ENCODE measurements around the gene CCL25.

The CCL25 gene

DNA sequence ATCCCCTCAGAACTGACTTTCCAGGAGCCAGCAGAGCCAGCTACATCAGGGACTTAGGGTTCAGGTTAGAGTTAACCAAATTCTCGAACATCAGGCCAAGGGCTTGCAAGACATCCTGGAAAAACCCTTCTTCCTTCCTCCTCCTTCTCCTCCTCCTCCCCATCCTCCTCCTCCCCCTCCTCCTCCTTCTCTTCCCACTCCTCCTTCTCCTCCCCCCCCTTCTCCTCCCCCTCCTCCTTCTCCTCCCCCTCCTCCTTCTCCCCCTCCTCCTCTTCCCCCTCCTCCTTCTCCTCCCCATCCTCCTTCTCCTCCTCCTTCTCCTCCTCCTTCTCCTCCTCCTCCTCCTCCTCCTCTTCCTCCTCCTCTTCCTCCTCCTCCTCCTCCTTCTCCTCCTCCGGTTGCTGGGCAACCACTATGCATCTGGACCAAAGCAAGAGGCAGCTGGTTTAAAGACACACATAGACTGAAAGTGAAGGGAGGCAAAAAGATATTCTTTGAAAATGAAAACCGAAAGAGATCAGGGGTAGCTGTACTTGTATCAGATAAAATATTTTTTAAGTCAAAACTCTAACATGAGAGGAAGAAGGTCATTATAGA lies 5.9 kb upstream of the CCL25 start:
- no peak for DNase-seq

DNA sequence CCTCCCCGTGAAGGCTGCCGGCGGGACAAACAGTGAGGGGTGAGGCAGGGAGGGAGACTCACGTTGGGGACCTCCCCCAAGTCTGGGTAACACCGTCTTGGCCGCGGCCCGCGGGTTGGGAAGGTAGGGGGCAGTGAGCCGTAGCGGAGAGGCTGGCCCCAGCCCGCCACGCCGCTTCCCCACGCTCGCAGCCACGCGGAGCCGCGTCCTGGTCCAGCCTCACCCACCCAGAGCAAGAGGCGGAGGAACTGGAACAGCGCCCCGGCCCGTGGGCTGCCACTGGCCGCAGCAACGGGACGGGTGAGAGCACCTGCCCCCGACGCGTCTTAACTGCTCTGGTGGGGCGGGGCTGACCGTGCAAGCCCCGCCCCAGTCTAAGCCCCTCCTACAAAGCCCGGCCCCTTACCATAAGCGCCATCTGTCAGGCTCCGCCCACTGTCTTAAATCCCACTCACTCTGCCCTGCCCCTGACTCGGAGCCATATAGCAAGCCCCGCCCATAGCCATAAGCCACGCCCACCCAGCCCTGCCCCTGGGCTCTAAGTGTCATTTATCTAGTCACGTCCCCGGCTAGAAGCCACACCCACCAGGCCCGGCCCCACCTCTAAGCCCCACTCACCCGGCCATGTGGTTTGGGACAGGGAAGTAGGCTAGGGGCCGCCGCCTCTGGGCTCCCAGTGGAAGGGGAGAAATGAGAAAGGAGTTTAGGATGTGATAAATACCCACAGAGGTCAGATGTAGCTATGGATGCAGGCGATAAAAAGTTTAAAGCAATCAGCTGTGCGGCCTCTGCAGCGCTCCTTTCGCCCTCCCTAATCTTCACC lies 2.1 kb upstream of the CCL25 start:
- peak; percentile 33 to 69 for DNase-seq

DNA sequence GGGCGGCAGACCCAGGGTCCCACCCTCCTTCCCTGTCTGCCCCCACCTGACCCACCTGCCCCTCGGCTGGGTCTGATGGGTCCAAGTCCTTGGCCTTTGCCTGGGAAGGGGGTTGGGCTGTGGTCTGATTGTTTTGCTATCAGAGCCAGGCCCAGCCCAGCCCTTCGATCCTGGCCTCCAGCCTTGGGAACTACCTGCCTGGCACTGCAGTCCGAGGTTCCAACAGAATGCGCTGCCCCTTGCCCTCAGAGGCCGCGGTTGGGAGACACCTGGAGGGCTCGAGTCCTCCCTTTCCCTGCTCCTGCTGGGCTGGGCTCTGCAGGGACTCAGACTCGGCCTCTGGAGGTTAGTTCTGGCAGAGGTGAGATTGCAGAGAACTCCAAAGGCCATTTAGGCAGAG lies 1.6 kb downstream of the CCL25 start:
- no peak for DNase-seq

DNA sequence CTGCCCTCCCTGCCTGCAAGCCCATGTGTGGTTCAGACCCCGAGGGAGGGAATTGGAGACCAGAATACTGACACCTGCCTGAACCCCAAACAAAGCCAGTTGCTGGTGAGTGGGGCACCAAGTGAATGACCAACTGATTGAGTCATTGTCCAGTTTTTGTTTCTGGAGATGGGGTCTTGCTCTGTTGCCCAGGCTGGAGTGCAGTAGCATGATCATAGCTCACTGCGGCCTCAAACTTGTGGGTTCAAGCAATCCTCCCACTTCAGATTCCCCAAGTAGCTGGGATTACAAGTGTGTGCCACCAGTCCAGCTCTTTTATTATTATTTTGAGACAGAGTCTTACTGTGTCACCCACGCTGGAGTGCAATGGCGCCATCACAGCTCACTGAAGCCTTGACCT lies 4.0 kb downstream of the CCL25 start:
- no peak for DNase-seq

DNA sequence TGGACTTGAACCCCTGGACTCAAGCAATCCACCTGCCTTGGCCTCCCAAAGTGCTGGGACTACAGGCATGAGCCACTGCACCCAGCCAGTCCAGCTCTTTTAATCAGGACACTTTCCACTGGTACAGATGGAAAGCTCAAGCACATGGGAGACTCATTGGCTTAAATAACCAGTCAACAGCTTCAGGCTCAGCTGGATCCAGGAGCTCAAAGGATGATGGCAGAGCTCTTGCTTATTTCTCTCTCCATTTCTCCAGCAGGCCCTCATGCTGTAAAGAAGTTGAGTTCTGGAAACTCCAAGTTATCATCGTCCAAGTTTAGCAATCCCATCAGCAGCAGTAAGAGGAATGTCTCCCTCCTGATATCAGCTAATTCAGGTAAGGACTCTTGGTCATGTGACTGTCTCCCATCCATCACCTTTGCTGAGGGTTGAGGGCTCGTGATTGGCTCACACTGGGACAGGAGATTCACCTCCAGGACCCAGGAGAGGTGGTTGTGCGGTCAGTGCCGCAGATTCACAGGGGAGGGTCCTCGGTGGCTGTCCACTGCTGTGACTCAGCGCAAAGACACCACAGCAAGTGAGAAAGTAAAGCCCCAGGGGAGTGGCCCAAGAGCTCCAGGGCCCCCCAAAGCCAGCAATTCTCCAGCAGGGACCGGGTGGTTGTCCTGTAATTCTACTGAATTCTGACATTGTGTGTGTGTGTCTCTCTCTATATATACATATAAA lies 5.1 kb downstream of the CCL25 start:
- no peak for DNase-seq

DNA sequence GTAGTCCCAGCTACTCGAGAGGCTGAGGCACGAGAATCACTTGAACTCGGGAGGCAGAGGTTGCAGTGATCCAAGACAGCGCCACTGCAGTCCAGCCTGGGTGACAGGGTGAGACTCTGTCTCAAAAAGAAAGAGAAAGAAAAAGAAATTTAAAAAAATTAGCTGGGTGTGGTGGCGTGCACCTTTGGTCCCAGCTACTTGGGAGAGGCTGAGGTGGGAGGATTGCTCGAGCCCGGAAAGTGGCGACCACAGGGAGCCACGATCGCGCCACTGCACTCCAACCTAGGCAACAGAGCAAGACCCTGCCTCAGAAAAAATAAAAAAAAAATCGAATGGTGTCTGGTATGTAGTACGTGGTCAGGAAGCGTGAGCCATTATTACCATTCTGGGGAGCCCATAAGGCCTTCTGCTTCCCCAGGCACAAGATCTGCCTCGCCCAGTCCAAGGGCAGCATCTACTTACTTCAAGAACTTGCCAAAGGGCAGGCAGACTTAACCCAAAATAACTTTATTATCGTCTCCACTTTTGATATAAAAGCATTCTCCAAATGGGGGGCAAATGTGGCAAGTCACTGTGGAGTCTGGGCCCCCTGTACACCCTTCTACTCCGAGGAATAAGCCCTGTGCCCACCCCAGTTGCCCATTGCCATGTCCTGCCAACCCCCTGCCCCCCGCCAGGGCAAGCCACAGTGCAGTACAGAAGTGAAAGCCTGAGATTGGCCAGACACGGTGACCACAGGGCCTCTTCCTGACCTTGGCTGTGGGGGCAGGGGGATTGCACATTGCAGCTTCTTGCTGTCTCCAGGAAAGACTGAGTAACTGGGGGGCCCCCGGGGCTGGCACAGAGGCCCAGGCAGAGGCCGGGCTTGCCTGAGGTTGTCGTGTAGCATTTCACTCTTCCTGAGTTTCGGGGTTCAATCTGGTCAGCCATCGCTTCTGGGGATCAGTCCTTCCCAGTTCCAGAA lies 12.6 kb downstream of the CCL25 start:
- no peak for DNase-seq

DNA sequence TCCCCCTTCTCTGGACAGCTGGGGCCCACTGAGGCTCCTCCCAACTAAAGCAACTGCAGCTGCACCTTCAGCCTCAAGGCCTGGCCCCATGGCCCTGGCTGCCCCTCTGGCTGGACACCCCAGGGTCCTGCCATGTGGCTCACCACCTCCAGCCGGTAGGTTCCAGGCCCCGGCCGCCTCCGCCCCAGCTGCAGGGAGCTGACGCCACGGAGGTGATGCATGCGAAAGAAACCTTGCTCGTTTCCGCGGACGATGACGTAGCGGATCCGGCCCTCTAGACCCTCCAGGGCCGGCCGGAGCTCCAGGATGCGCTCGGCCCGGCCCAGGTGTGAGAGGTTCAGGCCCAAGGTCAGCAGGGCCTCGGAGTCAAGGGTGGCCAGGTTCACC lies 13.3 kb downstream of the CCL25 start:
- no peak for DNase-seq

DNA sequence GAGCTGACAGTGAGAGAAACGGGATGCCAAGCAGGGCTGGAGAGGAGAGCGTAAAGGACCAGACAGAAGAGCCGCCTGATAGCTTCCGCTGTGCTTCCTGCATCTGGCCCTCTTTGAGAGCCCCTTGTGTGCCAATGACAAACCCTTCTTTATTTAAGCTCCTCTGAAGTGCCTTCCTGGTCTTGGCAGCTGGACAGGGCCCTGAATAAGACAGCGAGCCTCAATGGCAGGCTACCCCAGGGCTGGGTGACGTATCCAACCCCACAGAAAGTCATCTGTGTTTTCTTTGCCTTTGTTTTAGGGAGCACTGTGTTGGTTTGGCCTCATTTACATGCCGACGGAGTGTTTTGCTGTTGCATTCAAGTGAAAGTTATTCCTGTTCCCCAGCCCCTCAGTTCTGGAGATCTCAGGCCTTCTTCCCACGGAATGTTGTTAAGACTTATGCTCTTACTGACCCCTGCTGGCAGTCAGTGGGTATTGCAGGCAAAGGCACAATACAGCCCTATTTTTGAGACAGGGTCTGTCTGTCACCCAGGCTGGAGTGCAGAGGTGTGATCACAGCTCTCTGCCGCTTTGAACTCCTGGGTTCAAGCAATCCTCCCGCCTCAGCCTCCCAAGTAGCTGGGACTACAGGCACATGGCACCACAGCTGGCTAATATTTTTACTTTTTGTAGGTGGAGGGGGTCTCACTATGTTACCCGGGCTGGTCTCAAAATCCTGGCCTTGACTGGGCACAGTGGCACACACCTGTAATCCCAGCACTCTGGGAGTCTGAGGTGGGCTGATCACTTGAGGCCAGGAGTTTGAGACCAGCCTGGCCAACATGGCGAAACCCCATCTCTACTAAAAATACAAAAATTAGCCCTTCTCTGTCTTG lies 16.8 kb downstream of the CCL25 start:
- DNase-seq, result no peak

DNA sequence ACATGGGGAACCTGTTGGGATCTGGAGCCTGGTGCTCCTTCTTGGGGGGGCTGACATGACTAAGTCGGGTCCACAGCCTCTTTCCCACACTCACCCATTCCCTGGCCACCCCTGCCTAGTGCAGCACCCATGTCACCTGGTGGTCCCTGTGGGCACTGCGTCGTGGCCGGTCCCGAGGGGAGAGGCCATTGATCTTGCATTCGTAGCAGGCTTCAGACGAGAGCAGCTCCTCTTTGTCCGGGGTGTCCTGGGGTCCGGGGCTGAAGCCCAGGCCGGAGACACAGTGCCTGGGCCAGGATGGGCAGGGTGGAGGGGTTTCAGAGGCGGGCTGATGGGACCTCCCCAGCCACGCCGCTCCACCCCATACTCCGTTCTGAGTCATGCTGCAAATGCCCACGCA lies 19.4 kb downstream of the CCL25 start:
- no peak for DNase-seq

DNA sequence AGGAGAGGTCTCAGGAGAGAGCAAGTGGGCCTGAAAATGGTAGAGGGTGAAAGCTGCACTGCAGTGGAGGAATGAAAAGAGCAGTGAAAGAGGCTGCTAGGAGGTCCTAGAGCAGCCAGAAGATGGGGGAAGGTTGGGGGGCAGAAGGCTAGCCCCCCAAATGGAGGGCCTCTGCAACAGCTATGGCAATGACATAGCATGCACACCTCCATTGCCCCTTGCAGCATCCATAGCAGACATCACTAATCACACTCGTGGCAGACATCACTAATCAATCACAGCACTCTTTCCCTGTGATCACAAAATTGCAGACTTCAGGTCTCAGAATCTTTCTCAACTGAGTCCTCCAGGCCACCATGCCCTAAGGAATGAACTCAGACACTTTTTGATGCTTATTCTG lies 21.9 kb downstream of the CCL25 start:
- no peak for DNase-seq

DNA sequence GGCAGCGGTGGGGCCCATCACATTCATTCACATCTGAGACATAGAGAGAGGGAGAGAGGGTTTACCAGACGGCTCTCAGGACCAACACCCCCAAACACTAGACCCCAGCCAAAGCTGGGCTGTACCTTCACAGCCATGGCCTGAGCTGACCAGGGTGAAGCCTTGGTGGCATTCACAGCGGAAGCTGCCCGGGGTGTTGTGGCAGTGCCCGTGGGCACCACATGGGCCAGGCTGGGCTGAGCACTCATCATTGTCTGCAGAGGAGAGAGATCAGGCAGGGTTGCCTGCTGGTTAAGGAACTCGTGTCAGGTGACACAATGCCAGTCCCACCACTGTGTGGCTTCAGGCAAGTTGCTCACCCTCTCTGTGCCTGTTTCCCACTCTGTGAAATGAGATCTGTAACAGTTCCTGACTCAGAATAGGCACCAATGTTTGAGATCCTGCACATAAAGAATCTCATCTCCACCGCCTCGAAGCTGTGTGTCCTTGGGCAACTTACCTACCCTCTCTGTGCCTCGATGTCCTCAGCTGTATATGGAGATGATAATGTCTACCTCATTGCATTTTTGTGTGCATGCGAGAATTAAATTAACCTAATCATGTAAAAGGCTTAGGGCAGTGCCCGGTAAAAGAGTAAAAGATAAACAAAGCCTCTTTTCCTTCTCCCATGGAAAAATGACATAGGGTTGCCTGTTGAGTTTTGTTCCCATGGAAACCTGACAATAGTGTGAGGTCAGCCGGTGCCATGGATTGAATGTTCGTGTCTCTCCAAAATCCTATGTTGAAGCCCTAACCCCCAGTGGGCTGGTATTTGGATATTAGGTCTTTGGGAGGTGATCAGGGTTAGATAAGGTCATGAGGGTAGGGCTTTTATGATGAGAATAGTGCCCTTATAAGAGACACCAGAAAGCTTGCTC lies 22.9 kb downstream of the CCL25 start:
- DNase-seq, result no peak

DNA sequence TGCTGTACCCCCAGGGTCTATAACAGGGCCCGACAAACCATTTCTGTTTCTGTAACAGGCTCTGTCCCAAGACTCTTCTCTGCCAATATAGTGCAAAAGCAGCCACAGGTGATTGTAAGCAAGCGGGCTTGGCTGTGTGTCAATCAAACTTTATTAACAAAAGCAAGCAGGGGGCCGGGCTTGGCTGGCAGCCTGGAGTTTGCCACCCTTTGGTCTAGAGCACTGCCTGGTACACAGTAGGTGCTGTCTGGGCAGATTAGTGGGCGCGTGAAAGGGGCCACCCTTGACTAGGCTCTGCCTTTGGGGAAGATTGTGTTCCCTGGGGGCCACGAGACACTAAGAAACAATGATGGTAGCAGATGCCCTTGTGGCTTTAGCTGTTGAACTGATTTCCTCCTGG lies 27.4 kb downstream of the CCL25 start:
- DNase-seq, result no peak

DNA sequence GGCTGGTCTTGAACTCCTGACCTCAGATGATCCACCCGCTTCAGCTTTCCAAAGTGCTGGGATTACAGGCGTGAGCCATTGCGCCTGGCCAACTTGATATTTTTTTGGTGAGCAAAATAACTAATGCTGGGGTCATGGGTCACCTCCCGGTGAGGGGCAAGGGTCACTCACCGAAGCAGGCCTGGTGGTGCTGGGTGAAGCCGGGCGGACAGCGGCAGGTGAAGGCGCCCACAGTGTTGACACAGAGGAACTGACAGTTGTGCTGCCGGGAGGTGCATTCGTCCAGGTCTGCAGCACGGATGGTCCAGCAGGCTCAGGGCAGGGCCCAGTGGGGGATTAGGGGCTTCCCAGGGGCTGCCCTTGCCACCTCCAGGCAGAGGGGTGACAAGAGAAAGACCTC lies 28.3 kb downstream of the CCL25 start:
- DNase-seq, result no peak

DNA sequence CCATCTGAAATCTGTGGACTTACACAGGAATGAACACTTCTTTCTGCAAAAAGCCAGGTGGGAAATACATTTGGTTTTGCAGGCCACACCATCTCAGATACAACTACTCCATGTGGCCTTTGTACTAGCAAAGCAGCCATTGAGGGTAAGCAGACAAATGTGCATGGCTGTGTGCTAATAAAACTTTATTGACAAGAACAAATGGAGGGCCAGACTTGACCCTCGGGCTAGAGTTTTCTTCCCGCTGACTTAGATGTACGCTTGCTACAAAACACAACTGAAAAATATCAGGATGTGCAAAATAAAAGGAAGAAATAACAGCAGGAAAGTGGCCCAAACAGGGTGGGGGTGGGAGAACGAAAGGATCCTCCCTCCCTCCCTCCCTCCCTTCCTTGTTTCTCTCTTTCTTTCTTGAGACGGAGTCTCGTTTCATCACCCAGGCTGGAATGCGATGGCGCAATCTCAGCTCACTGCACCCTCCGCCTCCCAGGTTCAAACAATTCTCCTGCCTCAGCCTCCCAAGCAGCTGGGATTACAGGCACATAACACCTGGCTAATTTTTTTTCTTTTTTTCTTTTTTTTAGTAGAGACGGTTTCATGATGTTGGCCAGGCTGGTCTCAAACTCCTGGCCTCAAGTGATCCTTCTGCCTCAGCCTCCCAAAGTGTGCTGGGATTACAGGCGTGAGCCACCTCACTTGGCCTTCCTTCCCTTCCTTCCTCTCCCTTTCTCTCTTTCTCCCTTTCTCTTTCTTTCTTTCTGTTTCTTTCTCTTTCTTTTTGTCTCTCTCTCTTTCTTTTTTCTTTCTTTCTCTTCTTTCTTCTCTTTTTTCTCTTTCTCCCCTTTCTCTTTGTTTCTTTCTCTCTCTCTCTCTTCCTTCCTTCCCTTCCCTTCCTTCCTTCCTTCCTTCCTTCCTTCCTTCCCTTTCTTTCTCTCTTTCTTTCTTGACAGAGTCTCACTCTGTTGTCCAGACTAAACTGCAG lies 29.3 kb downstream of the CCL25 start:
- DNase-seq, result no peak

DNA sequence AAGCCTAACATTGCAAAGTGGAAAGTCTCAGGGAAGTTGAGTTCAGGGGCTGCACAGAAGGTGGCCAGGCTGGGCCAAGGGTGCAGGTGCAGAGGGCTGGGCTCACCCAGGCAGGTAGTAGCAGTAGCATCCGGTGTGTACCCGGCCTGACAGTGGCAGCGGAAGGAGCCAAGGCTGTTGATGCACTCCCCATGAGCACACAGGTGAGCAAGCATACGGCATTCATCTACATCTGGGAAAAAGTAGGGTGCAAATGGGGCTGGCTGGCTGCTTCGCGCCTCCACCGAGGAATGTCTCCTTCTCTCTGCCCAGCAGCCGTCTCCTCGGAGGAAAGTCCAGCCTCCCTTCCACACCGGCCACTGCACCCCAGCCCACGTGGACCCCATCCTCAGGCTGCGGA lies 30.6 kb downstream of the CCL25 start:
- no peak for DNase-seq

DNA sequence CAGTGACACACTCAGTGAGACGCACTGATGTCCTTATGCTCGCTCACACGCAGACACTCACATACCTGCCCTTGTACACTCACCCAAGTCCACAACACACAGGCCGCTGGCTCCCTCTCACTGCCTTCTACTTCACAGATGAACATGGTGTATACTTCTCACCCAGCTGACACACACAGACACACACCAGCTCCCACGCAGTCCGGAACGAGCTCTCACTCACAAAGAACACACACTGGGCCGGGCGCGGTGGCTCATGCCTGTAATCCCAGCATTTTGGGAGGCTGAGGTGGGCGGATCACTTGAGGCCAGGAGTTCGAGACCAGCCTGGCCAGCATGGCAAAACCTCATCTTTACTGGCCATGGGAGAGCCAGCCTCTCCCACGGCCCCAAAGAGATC lies 31.6 kb downstream of the CCL25 start:
- DNase-seq, result no peak

DNA sequence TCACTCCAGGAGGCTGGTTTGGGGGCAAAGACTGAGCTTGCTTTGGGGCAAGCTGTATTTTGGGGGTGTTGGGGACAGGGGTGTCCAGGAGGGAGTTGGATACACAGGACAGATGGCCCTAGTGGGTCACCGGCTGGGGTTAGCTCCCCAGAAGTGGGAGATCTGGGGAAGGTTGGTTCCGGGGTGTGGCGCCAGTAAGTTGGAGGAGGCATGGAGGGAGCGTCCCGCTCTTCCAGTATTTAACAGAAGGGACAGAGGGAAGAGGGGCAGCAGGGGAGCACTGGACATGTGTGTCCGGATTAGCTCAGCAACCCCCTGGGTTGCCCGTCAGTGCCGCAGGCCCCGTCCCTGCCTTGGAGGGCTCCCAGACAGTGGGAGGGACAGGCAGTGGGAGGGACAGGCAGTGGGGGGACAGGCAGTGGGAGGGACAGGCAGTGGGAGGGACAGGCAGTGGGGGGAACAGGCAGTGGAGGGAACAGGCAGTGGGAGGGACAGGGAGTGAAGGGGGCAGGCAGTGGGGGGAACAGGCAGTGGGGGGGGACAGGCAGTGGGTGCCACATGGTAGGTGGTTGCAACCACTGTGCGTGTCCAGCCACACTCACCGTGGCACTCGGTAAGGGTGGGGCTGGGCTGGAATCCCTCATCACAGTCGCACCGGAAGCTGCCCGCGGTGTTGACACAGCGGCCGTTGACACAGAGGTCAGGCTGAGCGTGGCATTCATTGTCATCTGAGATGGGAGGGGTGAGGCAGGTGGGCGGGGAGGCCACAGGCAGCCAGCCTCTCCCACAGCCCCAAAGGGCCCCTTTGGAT lies 33.2 kb downstream of the CCL25 start:
- DNase-seq, result no peak

DNA sequence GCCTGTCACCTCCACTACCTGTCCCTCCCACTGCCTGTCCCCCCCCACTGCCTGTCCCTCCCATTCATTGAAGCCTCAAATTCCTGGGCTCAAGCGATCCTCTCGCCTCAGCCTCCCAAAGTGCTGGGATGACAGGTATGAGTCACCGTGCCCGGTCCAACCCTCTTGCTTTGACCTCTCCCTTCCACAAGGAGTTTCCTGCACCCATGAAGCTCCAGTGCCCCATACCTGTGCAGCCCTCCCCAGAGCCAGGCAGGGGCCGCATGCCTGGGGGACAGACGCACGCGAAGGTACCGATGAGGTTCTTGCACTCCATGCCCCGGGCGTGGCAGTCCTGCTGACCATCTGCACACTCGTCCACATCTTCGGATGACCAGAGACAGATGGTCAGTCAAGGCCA lies 34.3 kb downstream of the CCL25 start:
- DNase-seq, result no peak

DNA sequence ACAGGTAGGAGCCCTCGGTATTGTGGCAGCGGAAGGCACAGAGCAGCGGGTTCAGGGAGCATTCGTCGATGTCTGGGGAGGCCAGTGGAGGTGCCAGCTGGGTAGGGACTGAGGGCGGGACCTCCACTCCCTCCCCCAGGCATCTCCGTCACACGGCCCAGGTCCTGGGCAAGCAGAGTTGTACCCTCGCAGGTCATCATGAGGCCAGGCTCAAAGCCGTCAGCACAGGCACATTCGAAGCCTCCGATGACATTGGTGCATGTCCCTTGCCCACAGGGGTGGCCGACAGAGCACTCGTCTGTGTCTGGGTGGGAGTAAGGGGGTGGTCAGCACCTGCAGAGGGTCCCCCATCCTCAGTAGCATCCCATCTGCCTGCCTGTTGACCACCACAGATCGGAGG lies 35.3 kb downstream of the CCL25 start:
- DNase-seq, result no peak

Measured in hippocampal formation (tissue), 2 donors.